HG02610 (cell line): ENCODE measurements around the gene STK32C.
"Not testable (repeated sequence)": the region's sequence is repeated elsewhere in the genome, so short reads cannot be mapped to it uniquely, and the experiment has no call there.

Experiments used
- ATAC-seq: cut with Tn5 transposase; IDR thresholded peaks from one replicate; pipeline ENCODE4 v1.9.1; 2021; ENCODE audit warnings: mild to moderate bottlenecking, moderate library complexity; ENCODE audit not compliant: unreplicated experiment

STK32C gene

DNA sequence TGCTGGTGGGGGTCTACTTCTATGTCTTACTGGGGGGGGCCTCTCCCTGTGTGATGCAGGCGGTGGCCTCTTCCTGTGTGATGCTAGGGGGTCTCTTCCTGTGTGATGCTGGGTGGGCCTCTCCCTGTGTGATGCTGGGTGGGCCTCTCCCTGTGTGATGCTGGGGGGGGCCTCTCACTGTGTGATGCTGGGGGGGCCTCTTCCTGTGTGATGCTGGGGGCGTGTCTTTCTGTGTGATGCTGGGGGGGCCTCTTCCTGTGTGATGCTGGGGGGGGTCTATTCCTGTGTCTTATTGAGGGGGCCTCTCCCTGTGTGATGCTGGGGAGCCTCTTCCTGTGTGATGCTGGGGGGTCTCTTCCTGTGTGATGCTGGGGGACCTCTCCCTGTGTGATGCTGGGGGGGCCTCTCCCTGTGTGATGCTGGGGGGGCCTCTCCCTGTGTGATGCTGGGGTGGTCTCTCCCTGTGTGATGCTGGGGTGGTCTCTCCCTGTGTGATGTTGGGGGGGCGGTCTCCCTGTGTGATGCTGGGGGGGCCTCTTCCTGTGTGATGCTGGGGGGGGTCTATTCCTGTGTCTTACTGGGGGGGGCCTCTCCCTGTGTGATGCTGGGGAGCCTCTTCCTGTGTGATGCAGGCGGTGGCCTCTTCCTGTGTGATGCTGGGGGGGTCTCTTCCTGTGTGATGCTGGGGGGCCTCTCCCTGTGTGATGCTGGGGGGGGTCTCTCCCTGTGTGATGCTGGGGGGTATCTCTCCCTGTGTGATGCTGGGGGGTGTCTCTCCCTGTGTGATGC lies 146.7 kb downstream of the STK32C start:
- not testable (repeated sequence) for ATAC-seq

- not testable (repeated sequence) for ATAC-seq
Observed at GRCh38 chr10:132160231-132160630, 147.5 kb downstream of the STK32C start.

DNA sequence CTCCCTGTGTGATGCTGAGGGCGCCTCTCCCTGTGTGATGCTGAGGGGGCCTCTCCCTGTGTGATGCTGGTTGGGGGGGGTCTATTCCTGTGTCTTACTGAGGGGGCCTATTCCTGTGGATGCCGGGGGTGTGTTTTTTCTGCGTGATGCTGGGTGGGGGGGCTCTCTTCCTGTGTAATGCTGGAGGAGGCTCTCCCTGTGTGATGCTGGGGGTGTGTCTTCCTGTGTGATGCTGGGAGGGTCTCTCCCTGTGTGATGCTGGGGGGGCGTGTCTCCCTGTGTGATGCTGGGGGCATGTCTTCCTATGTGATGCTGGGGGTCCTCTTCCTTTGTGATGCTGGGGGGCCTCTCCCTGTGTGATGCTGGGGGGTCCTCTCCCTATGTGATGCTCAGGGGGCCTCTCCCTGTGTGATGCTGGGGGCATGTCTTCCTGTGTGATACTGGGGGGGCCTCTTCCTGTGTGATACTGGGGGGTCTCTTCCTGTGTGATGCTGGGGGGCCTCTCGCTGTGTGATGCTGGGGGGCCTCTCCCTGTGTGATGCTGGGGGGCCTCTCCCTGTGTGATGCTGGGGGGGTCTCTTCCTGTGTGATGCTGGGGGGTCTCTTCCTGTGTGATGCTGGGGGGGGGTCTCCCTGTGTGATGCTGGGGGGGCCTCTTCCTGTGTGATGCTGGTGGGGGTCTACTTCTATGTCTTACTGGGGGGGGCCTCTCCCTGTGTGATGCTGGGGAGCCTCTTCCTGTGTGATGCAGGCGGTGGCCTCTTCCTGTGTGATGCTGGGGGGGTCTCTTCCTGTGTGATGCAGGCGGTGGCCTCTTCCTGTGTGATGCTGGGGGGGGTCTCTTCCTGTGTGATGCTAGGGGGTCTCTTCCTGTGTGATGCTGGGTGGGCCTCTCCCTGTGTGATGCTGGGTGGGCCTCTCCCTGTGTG lies 148.2 kb downstream of the STK32C start:
- not testable (repeated sequence) for ATAC-seq

GRCh38 chr10:132158823-132159222 lies 148.9 kb downstream of the STK32C start:
- ATAC-seq: no peak

DNA sequence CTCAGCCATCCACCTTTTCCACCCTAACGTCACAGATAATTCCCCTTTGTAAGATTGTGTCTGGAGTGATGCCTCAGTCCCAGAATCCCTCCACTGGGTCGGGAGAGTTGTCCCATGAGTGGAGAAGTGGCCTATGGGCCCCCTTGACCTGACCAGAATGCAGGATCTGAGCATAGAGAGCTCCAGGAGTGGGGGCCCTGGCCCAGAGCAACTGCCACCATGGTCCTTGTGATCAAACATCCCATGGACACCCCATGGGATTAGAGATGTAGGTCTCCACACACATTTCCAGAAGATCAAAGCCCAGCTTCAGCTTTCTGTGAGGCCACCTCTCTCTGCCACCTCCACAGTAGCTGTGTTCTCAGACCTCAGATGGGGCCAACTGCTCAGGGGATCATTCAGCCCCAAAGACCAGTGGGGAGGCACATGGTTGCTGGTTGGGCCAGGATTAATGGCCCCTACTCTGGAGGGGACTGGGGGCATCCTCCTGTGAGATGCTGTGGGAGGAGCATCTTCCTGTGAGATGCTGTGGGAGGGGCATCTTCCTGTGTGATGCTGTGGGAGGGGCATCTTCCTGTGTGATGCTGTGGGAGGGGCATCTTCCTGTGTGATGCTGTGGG lies 149.5 kb downstream of the STK32C start:
- no peak for ATAC-seq
